Bronchus fibroblast of lung (primary cell): ENCODE results near the gene TULP1. TPM values are rescaled to one million over a fixed set of nuclear protein-coding genes. Genes with fewer than 3 reads are reported as not detected.

ENCODE experiments used
- total RNA-seq: library from RNA; depleted of rRNA; stranded (reverse); fragments of >200 nt; gene quantifications from 2 replicates; pipeline ENCODE4 v1.2.3, GENCODE V29; 2015

Gene TULP1
- not detected in 2 replicates for total RNA-seq

GRCh38 chr6:35512740-35513139 lies at the start of gene TULP1:
TULP1 (minus strand) TSS chr6:35512896; CDS start chr6:35512858, 38 bp downstream.

GRCh38 chr6:35496841-35497570 lies 15.7 kb downstream of the TULP1 start, which contains the start of gene TEAD3:
TEAD3 (minus strand) TSS chr6:35497079.

DNA sequence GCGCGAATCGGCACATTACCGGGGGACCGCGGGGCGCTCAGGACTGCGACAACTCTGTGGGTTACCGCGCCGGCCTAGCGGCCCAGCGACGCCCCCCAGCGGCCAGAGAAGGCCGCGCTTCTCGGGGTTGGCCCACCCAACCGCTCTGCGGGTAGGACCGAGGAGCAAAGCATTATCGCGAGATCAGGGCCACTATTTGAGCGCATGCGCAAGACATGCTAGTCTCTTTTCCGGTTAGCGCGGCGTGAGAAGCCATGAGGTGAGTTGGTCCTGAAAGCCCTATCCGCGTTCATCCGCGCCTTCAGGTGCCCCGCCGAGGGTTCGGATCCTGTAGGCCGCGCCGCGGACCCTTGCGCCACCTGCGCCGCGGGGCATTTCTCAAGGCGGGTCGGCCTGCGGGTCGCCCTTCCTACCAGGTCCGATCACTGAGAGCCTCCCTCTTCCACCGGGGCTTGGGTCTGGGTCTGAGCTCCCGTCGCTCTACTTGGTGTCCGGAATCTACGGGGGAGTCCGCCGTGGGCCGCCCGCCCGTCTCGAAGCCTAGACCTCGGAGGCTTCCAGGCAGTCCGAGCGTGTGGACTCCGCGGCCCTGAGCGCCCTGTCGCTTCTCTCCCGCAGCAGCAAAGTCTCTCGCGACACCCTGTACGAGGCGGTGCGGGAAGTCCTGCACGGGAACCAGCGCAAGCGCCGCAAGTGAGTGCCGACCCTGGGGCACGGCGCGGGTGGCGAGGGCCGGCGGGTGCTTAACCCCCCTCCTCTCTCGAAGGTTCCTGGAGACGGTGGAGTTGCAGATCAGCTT lies 44.3 kb downstream of the TULP1 start, which contains the start of gene RPL10A:
Gene RPL10A (plus strand): TSS at position 221 of the 799 bp plus-strand sequence. CDS start 34 bp downstream, at position 255.

GRCh38 chr6:35452183-35453090 lies 60.3 kb downstream of the TULP1 start, which contains the start of gene FANCE:
FANCE (plus strand) TSS chr6:35452338; CDS start chr6:35452546, 208 bp downstream.

Other genes starting within 250 kb of the TULP1 start
- 3.0 and 4.0 TPM in 2 replicates for gene DEF6, start 215.1 kb downstream of the TULP1 start, total RNA-seq
- 36.3 and 36.7 TPM in 2 replicates for gene PPARD, start 170.3 kb downstream of the TULP1 start, total RNA-seq
- gene FANCE, start 60.6 kb downstream of the TULP1 start, total RNA-seq = 13.7 and 15.1 TPM in 2 replicates
- gene RPL10A, start 44.5 kb downstream of the TULP1 start, total RNA-seq = 1,648 and 1,887 TPM in 2 replicates
- gene TEAD3, start 15.8 kb downstream of the TULP1 start, total RNA-seq = 27.9 and 31.8 TPM in 2 replicates
- gene FKBP5, start 176.0 kb upstream of the TULP1 start, total RNA-seq = 109 and 115 TPM in 2 replicates
- gene ARMC12, start 224.1 kb upstream of the TULP1 start, total RNA-seq = under 0.01 TPM in 1 of 2 replicates, not detected in the other